ENCODE results near the gene TBC1D1.

TBC1D1 gene

DNA sequence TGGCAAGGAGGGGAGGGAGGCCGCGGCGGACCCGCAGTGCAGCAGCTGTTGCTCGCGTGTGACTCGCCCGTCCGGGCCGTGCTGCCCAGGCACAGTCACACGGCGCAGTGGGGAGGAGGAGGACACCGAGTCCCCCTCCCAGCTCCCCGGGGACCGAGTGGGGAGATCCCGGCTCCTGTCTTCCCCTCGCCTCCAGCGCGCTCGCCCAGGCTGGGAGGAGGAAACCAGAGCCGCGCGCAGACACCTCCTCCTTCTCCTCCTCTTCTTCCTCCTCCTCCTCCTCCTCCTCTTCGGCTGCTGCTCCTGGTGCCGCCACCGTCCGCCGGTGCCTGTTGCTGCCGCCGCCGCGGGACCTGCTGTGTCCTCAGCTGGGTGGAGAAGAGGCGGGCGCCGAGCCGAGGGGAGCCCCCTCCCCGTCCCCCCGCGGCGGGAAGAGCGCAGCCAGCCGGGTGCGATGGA, at the start of gene TBC1D1:
Gene TBC1D1, plus strand, starts transcription at position 284 of the 459 bp plus-strand sequence. CDS start 11,012 bp downstream, outside the sequence.
- no peak for DNase-seq

GRCh38 chr4:37844204-37844603, 46.7 kb upstream of the TBC1D1 start:
- DNase-seq, result no peak

DNA sequence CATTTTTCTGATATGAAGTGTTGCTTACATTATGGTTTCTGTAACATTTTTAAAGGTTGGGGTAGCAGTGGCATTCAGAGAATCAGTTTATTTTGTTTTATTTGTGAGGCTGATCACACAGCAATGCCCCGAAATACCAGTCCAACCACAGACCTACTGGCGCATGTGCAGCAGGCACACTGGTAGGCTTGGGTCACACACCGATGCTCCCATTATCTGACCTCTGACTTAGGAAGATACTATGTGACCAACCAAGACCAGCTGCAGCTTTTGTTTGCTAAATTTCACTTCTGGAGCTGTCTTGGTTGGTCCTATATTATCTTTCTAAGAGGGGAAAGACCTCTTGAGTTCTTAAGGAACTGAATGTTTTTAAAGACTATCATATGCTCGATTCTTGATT, 45.7 kb upstream of the TBC1D1 start:
- no peak for DNase-seq

DNA sequence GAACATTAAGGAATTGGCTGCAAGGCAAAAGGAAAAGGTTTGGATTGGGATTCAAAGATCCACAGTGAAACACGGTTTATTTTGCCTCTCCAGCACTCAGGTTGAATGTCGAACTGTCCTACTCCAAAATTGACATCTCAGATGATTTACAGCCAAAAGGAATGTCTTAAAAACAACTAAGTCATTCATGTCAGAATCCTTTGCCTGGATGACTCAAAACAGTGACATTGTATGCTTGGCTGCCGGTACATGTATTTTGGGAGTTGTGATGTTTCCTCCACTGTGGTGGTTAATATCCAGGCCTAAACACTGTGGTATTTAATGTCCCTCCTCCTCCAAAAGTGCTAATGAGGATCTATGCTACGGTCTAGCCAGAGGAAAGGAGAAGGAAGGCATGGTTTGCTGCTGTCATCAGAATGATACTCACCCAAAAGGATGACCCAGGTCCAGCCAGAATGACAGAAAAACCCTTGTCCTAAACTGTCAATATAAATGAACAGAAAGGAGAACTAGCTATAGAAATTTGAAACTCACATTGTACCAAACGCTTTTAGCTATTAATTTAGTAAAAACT, 43.5 kb upstream of the TBC1D1 start:
- DNase-seq, result no peak

GRCh38 chr4:37852376-37852775, 38.5 kb upstream of the TBC1D1 start:
- no peak for DNase-seq

DNA sequence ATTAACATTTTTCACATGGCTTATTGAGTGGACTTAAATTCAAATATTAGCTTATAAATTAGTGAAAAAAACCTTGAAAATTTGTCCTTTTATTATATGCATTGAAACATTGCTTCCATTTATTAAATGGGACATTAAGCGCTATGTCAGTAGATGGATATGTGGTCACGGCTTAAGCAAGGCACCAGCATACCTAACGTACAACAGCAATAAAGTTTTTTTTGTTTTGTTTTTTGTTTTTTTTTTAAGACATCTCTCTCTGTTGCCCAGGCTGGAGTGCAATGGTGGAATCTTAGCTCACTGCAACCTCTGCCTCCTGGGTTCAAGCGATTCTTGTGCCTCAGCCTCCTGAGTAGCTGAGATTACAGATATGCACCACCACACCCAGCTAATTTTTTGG, 32.8 kb upstream of the TBC1D1 start:
- DNase-seq, result no peak

GRCh38 chr4:37858872-37859271, 32.0 kb upstream of the TBC1D1 start:
- DNase-seq, result no peak

- no peak for DNase-seq
These were observed 30.6 kb upstream of the TBC1D1 start for GRCh38 chr4:37860266-37860665.

GRCh38 chr4:37862961-37863360, 27.9 kb upstream of the TBC1D1 start:
- no peak for DNase-seq

DNA sequence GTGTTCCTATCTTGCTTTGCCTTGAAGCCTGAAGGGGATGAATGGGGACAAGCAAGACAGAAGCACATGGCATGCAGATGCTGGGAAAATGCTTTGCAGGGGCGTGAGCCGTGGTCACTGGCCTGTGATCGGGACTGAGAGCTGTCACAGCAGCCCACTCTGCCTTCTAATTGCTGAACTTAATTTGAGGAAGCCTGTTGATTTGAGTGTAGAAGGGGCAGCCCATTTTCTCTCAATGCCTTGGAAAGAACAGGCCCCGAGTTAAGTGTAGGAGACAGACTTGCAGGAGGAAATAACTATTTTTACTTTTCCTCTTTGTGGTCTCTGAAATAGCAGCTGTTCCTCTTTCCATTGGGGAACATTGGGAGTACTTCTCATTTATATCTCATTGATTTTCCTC, 26.1 kb upstream of the TBC1D1 start:
- DNase-seq, result no peak

DNA sequence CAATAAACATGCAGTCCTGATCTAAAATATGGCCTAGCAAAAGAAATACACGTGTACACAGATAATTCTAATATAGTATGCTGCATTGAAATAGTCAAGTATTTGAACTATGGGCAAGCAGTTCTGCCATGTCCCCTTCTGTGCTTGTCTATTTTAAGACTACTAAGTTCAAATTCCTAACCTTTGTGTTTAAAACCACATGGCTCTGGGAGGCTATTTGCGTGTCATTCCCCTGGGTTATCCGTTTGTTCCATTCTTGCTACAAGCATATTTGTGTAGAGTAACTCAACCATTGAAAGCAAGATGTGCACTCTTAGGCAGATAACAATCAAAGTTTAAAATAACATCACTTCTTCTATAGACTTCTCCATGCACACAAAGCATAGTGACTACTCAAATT, 25.4 kb upstream of the TBC1D1 start:
- no peak for DNase-seq

DNA sequence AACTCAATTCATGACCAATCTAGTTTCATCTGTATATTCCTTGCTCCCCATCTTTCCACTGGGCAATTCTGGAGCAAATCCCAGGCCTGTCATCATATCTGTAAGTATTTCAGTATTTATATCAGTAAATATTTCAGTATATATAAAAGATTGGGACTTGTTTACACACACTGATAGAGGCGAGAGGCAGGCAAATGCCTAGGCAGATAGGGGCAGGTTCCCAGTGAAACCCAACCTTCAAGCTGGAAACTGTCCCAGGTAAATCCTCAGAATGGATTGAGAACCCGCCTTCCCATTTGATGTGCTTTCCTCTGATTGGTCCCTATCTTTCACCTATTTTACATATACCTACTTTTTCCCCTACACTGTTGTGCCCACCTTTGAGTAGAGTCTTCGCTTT, 23.8 kb upstream of the TBC1D1 start:
- DNase-seq, result no peak

DNA sequence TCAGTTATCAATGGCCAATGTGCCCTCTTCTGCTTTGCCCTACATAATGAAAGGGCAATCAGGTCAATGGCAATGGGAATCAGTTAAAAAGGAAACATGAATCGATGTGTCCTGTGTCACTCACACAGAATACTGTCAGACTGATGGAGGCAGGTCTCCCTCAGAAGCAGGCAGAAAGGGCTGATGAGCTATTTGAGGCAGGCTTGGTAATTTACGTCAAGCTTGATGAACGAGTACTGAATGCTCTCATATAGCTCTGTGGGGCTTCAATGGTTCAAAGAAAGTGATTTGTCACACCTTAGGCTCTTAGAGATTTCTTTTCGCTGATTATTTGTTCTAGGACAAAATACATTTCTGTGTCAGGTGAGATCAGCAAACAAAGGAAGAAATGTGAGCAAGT, 22.6 kb upstream of the TBC1D1 start:
- DNase-seq, result no peak

- DNase-seq, result no peak
These were observed 18.4 kb upstream of the TBC1D1 start for GRCh38 chr4:37872310-37872988.

DNA sequence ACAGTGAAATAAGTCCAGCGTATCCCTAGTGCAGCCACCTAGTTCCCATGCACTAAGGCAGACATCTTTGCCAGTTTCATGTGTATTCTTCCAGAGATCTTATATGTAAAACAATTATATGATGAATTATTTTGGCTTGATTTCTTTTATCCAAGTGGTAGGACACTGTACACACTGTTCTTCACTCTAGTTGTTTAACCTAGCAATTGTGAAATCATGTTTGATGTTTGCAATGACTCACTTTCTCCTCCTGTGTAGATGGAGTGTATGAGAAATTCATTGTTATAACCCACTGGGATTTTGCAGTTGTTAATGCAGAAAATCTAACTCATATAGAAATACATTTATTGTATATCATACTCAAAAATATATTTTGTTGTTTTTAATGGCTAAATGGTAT, 17.5 kb upstream of the TBC1D1 start:
- DNase-seq, result peak; percentile 62

GRCh38 chr4:37876156-37876555, 14.7 kb upstream of the TBC1D1 start:
- peak; percentile 4 for DNase-seq

- no peak for DNase-seq
These were observed 11.5 kb upstream of the TBC1D1 start for GRCh38 chr4:37879365-37879764.

GRCh38 chr4:37881811-37882210, 9.1 kb upstream of the TBC1D1 start:
- DNase-seq, result no peak

- DNase-seq, result peak; percentile 19
These were observed 8.1 kb upstream of the TBC1D1 start for GRCh38 chr4:37882665-37883296.

DNA sequence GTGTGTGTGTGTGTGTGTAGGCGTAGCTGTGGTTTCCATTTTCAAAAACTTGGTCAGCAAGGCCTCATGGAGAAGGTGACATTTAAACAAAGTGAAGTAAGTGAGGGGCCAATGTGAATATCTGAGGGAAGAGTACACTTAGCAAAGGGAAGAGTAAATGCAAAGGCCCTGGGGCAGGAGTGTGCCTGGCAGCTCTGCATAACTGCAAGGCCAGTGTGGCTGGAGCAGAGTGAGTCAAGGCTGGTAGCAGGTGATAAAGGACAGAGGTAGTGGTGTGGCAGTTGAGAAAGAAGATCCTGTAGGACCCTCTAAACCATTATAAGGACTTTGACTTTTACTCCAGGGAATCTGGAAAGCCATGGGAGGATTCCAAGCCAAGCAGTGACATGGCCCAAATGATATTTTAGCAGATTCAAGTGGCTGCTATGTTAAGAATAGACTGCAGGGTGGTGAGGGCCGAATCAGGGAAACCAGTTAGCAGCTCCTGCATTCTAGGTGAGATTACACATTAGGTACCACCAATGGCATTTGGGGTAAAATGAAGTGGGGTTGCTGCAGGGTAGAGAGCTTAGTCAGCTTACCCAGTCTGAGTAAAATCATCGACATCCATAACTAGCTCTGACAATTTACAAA, 5.9 kb upstream of the TBC1D1 start:
- DNase-seq, result peak; percentile 7

DNA sequence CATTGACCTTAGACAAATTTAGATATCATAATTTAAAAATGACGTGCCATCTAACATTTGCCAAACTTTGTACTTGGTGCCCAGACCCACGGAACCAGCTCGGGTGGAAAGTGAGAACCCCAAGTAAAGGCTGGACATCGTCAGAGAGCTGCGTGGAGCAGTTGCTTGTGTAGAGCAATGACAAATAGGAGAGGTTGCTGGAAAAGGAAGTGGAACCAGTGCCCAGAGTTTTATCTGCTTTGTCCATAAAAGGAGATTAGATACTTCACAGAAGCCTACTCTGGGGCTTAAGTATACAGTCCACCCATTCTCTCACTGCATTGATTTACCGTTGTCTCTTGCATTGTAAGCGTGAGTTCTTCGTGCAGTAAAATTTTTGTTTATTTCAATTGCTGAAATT, 5.4 kb upstream of the TBC1D1 start:
- DNase-seq, result peak; percentile 51

DNA sequence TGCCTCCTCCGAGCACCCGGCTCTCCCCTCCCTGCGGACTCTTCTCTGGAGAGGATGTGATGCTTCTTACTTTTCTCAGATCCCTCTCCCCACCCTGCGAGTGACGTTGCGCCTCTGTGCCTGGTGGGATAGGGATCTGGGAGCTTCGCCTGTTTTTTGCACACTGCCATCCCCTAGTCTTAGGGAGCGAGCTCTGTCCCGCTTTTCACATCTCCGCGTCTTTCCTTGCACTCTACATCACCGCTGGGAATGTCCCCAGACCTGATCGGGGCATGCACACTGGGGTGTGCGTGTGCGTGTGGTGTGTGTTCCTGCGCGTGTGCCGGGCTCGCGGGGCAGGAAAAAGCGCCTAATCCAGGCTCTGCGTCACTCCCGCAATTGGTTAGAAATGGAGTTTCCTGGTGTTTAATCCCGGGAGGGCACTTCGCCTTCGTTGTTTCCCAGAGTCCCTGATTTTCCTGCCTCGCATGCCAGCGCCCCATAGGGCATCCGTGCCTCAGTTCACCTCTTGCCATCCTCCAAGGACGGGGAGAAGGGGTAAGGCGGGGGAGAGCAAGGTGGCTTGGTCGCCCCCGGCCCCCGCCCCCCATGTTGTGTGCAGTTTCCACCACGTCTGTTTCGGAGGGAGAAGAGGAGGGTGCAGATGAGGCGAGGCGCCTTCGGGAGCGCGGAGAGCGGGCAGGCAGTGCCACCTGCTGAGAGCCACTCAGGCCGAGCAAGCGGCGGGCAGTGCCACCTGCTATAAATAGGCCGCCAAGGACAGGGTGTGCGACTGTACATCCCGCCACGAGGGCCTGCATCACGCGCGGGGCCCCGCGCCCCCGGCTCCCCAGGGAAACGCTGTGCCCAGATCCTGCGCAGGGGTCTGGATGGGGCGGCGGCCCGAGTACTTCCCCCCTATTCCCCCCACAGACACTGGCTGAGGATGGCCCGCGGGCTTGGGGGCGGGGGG, 759 bp upstream of the TBC1D1 start:
- DNase-seq, result no peak

Measured in HCEC 1CT (cell line).